GM18505 (cell line): ENCODE results near the gene DHX8.

Source experiments
- ATAC-seq: cut with Tn5 transposase; IDR thresholded peaks from one replicate; pipeline ENCODE4 v1.9.1; 2021; ENCODE audit not compliant: unreplicated experiment
- POLR2A ChIP-seq: IDR thresholded peaks from 4 replicates; pipeline ENCODE4 v1.6.1; 2011; ENCODE audit warnings: borderline replicate concordance; ENCODE audit not compliant: insufficient read depth, insufficient read length; ENCODE audit errors: extremely low read depth

The DHX8 gene

DNA sequence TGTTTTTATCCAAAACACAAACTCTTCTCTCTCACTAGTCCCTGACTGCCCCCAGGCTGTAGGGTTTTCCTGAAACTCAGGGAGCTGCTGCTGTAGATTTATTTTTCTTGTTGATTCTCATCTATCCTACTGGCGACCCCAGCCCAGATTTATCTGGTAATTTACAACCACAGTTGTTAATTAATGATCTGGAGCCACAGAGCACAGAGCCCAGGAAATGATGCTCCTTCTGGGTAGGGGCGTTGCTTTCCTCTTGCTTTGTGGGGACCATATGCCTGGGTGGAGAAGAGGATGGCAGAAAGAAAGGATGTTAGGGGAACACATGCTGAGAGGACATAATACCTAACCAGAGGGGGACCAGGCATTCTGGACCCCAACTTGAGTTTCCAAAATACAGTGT lies 69.8 kb downstream of the DHX8 start:
- ATAC-seq: no peak
- no peak for TF ChIP-seq POLR2A

DNA sequence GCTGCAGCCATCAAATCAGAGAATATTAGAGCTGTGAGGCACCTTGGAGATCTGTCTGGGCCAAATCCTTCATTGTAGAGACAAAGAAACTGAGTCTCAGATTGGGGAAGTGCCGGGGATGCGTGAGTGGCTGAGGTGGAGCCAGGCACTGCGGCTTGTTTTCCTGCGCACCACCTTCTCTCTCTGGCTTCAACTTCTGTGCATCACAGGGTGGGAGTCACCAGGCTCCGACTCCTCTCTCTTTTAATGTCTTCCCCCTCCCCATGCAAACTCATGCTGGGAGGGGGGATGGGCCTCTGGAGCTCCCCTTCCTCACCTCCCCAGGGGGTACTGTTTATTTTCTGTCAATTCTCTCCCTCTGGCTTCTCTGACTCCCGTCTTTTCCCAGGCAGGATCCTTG lies 71.1 kb downstream of the DHX8 start:
- TF ChIP-seq POLR2A: no peak
- no peak for ATAC-seq

DNA sequence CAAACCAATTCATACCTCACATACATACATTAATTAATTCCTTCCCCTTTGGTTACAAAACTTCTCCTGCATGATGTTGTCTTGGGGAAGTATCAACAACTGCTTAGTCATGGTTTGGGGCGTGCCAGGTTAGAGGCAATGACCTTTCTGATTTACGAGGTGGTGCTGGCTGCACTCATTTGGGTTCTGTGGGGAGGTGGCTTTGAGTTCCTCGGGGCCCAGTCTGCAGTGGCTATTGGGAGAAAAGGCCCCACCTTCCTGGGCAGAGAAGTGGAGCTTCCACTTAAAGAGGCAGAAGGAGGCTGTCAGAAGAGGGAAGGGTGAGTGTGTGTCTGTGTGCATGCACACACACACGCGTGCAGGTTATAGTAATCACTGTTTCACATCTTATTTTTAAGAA lies 72.5 kb downstream of the DHX8 start:
- ATAC-seq: no peak
- TF ChIP-seq POLR2A: no peak

DNA sequence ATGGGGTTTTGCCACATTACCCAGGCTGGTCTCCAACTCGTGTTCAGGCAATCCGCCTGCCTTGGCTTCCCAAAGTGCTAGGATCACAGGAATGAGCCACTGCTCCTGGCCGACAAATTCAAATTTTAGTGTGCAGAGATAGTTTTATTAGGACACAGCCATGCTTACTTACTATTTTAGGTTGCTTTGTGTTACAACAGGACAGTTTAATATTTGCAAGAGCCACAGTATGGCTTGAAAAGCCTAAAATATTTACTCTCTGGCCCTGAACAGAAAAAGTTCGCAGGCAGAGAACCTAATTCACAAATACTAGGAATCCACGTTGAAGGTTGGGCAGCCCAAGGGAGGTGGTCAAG lies 75.0 kb downstream of the DHX8 start:
- no peak for ATAC-seq
- TF ChIP-seq POLR2A: no peak

DNA sequence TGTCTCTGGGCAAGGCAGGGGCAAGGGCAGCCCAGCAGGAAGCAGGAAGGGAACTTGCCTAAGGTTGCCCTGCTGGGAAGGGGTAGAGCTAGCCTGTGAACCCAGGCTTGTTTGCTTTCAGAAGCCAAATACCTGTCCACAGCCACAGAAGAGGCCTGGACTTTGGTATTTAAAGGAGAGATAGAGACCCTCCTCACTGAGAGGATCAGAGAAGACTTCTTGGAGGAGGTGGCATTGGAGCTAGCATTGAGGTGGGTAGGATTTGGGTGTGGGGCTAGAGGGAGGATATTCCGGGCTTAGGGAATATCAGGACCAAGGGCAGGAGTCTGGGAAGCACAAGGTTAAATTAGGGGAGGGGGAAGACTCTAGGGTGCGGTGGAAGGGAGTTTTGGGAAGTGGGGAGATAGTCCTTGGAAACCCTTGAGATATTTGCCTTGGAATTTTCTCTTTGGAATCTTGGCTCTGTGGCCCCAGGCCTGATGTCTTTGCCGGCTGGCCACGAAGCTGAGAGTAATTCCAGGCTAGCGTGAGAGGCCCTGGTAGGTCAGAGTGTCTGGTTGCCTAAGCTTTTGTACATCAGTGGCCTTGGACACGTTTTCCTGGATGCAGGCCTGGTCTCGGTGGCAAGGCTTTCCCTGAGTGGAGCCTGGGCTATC lies 75.5 kb downstream of the DHX8 start:
- no peak for ATAC-seq
- no peak for TF ChIP-seq POLR2A

DNA sequence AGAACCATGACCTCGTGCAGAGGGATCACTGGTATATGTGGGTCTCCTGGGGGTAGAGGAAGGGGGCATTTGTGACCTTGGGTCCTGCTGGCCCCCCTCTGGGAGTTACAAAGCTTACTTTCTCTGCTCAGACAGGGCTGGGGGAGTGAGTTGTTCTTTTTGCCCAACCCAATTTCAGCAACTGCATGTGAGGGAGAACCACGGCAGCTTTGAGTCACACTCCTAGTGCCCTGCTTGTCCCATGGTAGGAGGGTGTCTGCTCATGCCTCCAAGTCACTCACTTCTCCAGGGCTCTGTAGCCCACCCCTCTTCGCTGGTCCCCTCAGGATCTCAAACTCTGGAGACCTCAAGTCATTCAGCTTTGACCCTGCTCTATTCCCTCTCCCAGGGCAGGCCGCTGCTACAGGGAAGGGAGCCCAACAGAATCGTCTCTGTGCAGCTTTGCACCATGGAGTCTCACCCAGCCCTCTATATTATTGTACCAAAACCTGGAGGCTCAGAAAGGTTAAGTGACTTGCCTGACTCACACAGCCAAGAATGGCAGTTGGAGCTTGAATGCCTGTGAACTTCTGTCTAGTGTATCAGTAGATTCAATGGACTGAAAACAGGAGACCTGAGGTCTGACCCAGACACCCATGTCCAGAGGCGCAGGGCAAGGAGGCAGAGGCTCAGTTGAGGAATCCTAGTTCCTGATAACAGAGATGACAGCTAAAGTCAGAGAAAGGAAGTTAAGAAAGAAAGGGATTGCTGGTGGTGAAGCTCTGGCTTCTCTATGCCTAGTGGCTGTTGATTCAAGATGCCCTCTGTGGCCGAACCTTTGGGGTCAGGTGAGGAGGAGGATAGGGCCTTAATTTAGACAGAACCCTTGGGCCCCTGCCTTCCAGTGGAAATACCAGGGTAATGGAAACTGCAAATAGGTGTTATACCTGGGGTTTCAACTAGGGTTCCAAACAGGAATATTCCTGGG lies 77.0 kb downstream of the DHX8 start:
- no peak for ATAC-seq
- no peak for TF ChIP-seq POLR2A

DNA sequence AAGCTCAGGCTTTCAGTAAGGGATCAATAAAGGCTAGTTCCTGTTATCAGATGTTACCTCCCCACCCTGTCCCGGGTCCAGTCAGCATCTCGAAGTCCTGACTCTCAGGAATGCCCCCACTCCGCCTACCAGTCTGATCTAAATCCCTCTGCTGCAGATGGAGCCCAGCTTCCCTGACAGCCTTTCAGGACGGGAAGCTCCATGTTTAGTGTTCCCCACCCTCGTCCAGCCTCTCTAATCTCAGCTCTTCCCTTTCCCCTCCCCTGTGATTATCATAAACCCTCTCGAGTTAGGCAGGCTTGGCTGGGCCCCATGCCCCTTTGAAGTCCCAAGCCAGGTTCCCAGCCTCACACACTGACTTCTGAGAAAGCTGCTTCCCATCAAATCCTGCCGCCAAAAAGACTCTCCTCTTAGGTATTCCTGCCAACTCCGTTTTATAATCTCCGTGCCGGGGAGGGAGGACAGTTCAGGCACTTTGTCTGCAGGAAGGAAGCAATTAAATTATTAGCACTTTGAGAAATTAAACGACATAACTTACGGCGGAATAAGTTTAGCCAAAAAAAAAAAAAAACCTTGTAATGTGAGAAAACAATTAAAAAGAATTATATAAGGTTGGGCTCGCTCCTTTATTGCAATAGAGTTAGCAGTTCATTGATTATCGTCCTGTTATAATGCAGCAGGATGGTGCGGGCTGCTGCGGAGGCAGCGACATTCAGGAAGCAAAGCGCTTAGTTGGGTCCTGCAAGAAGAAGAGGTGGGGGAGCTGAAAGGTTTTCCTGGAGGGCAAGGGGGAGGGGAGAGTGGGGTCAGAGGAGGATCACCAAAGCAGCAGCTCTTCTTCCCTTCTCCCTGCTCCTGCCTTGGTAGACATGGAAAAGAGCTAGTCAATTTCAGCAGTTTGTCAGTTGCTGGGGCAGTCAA lies 79.2 kb downstream of the DHX8 start:
- TF ChIP-seq POLR2A: no peak
- no peak for ATAC-seq

DNA sequence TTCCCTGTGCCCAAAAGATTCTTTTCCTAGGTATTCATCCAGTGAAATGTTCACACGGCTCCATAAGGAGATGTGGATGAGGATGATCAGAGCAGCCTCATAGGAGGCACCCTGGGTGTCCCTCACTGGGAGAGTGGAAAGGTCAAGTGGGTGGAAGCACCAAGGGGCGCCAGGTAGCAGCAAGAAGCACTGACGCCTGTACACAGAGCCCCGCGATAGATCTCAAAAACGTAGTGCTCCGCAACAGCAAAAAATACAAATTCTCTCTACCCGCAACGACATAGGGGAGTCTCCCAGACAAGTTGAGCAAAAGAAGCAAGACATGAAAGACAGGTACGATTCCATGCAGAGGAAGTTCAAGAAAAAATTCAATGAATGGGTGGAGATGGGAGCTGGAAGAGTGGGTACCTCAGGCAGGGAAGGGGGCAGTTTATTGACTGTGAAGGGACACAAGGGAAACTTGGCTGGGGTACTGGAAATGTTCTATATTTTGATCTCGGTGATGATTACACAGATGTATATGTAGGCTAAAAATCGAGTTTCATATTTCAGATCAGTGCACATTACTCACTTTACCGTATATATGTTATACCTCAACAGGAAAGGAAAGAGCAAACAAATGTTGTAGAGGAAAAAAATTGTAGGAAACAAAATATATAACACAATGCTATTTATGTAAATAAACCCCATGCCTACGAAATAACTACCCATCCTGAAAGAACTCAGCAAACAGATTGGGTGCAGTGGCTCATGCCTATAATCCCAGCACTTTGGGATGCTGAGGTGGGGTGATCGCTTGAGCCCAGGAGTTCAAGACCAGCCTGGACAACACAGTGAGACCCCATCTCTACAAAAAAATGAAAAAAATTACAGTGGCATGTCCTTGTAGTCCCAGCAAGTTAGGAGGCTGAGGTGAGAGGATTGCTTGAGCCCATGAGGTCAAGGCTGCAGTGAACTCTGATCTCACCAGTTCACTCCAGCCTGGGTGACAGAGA lies 80.1 kb downstream of the DHX8 start:
- ATAC-seq: no peak

DNA sequence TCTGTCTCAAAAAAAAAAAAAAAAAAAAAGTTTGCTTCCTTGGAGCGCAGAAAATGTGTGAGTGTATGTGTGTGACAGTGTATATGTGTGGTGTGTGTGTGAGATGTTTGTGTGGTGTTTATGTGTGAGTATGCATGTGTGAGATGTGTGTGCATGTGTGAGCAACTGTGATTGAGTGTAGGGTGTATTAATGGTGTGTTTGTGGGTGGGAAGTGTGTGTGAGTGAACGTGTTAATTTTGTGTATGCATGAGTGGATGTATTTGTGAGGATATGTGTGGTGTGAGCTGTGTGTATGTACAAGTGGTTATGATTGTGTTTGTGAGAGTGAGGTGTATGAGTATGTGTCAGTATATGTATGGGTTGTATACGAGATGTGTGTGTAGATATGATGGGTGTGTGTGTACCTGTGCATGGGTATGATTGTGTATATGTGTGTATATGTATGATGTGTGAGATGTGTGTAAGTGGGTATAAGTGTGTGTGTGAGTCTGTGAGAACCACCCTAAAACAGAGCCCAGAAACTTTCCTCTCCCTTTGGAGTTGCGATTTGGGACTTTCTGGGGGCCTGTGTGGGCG lies 84.8 kb downstream of the DHX8 start:
- ATAC-seq: no peak
- no peak for TF ChIP-seq POLR2A

More for the DNA sequence above, 80.1 kb downstream of the DHX8 start:
- TF ChIP-seq POLR2A: no peak

DNA sequence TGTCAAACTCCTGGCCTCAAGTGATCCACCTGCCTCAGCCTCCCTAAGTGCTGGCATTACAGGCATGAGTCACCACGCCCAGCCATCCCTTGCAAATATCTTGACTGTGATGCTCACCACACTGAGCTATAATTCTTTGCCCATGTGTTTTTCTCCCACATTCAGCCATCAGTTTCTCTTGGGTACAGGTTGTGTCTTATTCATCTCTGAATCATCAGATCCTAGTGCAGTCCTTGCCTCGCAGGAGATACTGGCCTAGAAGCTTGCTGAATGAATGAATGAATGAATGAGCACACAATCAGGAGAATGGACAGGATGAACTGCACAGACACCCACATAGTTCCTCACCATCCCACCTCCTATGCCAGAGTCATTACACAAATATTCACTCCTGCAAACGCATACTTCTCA lies 86.7 kb downstream of the DHX8 start:
- ATAC-seq: no peak
- no peak for TF ChIP-seq POLR2A

DNA sequence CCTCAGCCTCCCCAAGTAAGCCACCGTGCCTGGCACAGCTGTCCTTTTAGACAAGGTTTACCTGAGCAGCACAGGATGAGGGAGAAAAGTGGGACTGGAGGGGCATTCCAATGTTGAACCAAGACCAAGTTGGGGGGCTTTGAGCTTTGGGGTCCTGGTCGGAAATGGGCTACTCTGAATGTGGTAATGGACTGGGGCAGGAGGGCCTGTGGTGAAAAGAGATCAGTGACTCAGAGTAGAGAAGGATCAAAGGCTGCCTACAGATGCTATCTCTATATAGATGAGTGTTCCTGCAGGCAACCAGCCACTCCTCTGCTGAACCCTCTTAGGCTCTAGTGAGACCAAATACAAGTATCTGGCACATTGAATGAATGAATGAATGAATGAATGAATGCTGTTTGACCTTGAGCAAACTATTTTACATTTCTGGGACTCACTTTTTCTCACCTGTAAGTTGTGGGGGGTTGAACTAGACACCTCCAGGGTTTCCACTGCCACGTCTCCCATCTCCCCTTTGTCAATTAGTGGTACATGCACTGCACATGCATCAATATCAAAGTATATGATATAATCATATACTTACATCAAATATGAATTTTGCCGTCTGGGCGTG lies 88.7 kb downstream of the DHX8 start:
- ATAC-seq: no peak
- no peak for TF ChIP-seq POLR2A
